LNCaP clone FGC (cell line): ENCODE data around the gene MUC4.
A peak's percentile ranks its signal among the peaks of the same experiment; 100 is the strongest.

Experiments used
- DNase-seq: peaks from one replicate; pipeline ENCODE4 v3.0.0-alpha.2; 2011; ENCODE audit warnings: low read depth
- H3K4me3 ChIP-seq: 2 replicates; pipeline ENCODE4 v1.5.1; 2011; ENCODE audit warnings: mild to moderate bottlenecking, low read depth, low read length, control low read depth
- CTCF ChIP-seq: IDR thresholded peaks from 2 replicates; pipeline ENCODE4 v1.5.1; 2012; ENCODE audit warnings: mild to moderate bottlenecking; ENCODE audit not compliant: control insufficient read depth, insufficient read depth; ENCODE audit errors: extremely low read depth

MUC4 gene

GRCh38 chr3:195704433-195704999 is 107.2 kb downstream of the MUC4 start:
- no peak overlapping the region for H3K4me3 ChIP-seq
- no peak for DNase-seq
- TF ChIP-seq CTCF, result no peak

- no peak overlapping the region for H3K4me3 ChIP-seq
- no peak for TF ChIP-seq CTCF
- no peak for DNase-seq
Observed at GRCh38 chr3:195703776-195704175, 108.0 kb downstream of the MUC4 start.

GRCh38 chr3:195701042-195701915 is 110.5 kb downstream of the MUC4 start:
- DNase-seq, result no peak
- no peak overlapping the region for H3K4me3 ChIP-seq
- no peak for TF ChIP-seq CTCF

GRCh38 chr3:195700319-195700718 is 111.4 kb downstream of the MUC4 start:
- TF ChIP-seq CTCF, result no peak
- no peak for DNase-seq
- no peak overlapping the region for H3K4me3 ChIP-seq

- peak; percentile 68 for DNase-seq
- no peak overlapping the region for H3K4me3 ChIP-seq
- TF ChIP-seq CTCF, result no peak
Observed at GRCh38 chr3:195699860-195700259, 111.9 kb downstream of the MUC4 start.

- TF ChIP-seq CTCF, result no peak
- H3K4me3 ChIP-seq, result no peak overlapping the region
- no peak for DNase-seq
Observed at GRCh38 chr3:195699388-195699771, 112.3 kb downstream of the MUC4 start.
